Esophagus mucosa (tissue), 1 donor: ENCODE results near the gene VSIG10L2. TPM values are rescaled to one million over a fixed set of nuclear protein-coding genes. Genes with fewer than 3 reads are reported as not detected.
"Not testable (repeated sequence)": the region's sequence is repeated elsewhere in the genome, so short reads cannot be mapped to it uniquely, and the experiment has no call there.

Experiments used
- ATAC-seq: fragments of 200-7000 bp; cut with Tn5 transposase; one replicate; pipeline ENCODE4 v1.9.1; 2020
- total RNA-seq: library from RNA; stranded (reverse); gene quantifications from one replicate; pipeline ENCODE4 v1.2.4, GENCODE V29; 2023
- donor health status: DM: yes; HTN: yes; CAD: no.

The VSIG10L2 gene
- total RNA-seq, 1 donor from 2014 or later: not detected

DNA sequence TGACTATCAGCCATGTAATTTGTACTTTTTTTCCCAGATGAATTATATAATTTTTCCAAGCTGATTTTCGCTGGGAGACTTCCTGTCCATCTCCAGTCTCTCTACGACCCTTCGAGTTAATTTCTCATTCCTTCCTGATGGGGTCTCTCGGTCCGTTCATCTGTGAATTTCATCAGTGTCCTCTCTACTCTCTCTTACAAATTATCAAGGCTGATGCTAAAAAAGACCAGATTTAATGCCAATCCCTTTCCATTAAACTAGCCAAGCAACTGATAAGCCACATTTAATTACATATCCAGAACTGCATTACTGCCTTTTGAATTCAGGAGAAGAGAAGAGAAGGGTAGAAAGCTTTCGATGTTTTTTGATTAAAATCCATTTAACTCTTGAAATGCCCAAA, 25.8 kb downstream of the VSIG10L2 start:
- no peak for ATAC-seq

DNA sequence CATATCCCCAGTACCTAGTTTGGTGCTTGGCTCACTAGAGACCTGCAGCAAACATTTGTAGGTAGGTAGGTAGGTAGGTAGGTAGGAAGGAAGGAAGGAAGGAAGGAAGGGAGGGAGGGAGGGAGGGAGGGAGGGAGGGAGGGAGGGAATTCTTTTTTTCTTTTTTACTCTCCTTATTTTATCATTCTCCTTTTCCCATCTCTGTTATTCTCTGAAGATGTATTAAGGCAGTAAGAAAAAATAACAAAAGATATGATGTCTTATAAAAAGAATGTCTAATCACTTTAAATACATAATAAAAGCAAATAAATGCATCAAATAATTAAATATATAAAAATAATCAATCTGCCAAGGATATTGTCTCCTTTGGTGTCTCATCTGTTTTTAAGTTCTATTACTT, 28.4 kb downstream of the VSIG10L2 start:
- ATAC-seq: no peak

DNA sequence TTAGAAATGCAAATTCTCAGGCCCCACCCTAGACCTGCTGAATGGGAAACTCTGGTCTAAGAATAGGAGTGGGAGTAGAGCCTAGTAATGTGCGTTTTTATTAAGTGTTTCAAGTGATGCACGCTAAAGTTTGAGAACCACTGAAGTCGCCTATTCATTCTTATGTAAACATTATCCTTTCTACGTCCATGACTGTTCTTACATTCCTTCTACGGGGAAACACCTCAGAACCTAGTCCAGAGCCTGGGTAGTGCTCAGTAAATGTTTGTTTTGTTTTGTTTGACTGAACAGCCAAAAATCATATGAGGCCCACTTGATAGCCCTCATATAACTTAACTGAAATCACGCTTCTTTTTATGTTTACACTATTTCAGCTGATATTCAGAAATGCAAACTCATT, 29.8 kb downstream of the VSIG10L2 start:
- no peak for ATAC-seq

DNA sequence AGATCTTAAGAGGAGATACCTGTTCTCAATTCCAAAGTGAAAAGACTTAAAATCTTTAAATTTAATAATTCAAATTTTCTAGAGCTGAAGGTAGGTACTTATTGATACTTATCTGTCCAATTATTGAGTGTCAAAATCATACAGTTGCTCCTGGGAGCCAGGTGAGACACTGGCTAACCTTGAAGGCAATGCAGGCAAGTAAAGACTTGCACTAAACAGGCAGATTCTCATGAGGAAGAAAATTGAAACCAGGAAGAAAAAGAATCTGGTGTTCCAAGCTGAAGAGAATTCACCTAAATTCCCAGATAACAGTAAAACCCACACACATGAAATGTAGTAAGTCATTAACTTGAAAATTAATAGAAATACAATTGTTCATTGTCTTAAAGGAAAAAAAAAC, 30.3 kb downstream of the VSIG10L2 start:
- ATAC-seq: peak; percentile 48

DNA sequence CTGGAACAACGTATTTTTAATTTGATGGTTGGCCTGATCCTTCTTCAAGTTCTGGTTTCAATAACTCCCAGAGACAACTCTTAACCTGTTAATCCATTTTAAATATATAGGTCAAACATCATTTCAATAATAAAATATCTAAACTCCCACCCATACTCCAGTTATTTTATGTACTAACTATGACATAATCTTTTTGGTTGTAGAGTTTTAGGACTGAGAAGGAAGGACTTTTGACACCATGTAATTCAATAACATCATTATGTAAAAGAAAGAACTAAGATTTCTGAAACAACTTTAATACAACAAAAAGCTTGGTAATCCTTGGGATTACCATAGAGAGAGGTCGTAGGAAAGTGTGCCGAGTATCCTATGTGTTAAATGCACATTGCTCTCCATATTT, 31.5 kb downstream of the VSIG10L2 start:
- ATAC-seq: no peak

DNA sequence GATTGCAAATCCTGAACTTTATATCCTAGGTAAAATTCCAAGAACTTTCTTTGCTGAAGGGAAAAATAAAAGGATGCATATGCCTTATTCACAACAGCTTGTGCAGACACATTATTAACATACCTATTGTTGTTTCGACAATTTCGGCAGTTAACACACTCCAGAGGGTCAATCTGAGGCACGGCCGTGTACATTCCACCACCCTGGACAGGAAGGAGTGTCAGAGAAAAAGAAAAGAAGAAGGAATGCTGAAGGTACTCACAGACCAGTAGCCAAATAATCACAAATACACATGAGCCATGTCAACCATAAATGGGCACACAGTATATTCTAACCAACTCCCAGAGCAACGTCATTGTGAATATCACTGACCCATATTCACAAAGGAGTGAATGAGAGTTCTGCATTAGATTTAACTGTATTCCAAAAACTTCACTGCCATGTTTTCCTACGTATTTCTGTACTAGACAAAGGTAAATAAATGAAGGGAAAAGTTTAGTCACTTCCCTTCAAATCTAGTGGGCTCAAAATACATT, 32.4 kb downstream of the VSIG10L2 start:
- no peak for ATAC-seq

GRCh38 chr11:125978778-125979407, 33.0 kb downstream of the VSIG10L2 start:
- ATAC-seq: no peak

- no peak for ATAC-seq
Observed at GRCh38 chr11:125979511-125979910, 33.7 kb downstream of the VSIG10L2 start.

DNA sequence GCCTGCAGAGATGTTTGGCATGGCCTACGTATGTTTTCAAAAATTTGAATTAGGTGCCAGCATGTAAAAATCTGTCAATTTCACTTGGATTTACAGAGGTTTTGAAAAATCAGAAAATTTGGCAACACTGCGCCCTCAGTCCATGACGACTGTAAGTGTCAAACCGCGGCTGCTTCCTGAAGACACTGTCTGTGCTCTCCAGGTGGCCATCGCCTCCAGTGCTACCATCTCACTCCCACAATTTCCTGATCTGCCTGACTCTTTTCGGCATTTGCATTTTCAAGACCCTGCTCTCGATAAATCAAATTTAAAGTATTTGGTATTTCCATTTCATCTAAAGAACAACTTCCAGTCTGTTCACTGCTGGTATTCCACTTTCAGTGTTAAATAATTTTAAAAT, 34.6 kb downstream of the VSIG10L2 start:
- ATAC-seq: no peak

DNA sequence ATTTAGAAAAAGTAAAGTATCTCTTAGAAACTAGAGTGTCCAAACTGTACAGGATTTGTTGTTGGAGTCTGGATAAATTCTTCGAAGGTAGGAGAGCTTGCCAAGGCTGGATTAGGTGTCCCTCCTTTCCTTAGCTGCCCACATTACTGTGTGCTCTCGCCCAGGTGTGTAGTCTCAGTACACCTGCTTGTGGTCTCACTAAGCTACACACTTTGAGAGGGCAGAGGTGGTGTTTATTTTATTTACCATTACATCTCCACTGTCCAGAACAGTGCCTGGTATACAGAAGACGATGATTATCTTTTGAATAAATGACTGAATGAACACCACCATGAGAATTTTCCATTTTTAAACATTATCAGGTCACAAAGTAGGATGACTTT, 36.5 kb downstream of the VSIG10L2 start:
- ATAC-seq: no peak

- not testable (repeated sequence) for ATAC-seq
Observed at GRCh38 chr11:125985956-125986355, 40.1 kb downstream of the VSIG10L2 start.

DNA sequence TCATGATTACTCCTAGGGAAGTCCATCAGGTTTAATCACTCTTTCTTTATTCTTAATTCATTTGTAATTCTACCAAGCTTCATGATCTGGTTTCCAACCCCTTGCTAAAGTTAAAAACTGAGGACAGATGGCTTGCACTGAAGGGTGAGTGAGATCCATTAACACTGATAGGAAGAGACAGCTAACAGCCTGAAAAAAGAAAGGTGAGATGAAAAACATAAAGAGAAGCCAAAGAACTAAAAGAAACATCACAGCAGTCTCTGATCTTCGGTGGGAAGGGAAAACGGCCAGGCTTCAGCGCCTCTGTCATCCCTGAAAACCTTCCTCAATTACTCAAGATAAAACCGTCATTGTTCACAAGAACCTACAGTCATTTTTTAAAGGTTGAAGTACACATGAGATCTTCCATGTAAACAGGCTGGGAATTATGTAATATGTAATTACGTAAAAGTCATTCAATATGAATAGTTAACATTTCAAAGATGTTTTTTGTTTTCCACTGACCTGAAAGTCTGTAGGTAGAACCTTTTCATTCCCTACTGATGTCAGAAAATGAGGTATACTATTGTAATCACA, 41.3 kb downstream of the VSIG10L2 start:
- ATAC-seq: no peak

DNA sequence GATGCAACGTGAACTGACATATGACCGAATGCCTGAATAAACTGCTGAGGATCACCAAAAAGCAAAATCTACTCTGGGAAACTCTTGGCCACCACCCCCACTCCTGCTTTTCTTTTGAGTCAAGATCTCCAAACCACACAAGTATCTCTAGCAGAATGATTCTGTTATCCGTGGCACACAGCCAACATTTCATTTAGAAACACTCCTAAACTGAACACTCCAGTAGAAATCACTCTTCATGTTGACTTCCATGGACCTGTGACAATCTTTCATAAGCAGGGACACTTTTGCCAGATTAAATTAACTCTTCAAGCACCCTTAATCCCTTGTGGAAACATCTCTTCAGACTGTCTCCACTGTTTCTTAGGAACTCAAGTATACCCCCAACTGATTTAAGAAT, 44.4 kb downstream of the VSIG10L2 start:
- ATAC-seq: no peak

GRCh38 chr11:125992893-125993292, 47.0 kb downstream of the VSIG10L2 start:
- ATAC-seq: no peak

GRCh38 chr11:125994509-125994908, 48.7 kb downstream of the VSIG10L2 start:
- ATAC-seq: no peak

GRCh38 chr11:125995313-125995712, 49.5 kb downstream of the VSIG10L2 start:
- ATAC-seq: no peak

DNA sequence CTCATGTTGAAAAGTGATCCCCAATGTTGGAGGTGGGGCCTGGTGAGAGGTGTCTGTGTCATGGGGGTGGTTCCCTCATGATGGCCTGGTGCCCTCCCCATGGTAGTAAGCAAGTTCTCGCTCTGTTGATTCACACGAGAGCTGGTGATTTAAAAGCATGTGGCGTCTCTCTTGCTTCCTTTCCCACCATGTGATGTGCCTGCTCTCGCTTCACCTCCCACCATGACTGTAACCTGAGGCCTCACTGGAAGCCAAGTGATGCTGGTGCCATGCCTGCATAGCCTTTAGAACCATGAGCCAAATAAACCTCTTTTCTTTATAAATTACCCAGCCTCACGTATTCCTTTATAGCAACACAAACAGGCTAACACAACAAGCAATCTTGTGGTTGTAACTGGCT, 52.4 kb downstream of the VSIG10L2 start:
- no peak for ATAC-seq

- ATAC-seq: no peak
Observed at GRCh38 chr11:125999234-125999880, 53.5 kb downstream of the VSIG10L2 start.

GRCh38 chr11:126002181-126002580, 56.3 kb downstream of the VSIG10L2 start:
- ATAC-seq: no peak

Other genes starting within 250 kb of the VSIG10L2 start
- not detected for gene PATE1, start 199.8 kb upstream of the VSIG10L2 start, total RNA-seq
- gene PATE2, start 167.2 kb upstream of the VSIG10L2 start, total RNA-seq: not detected
- gene PATE3, start 157.9 kb upstream of the VSIG10L2 start, total RNA-seq: not detected
- gene PATE4, start 112.7 kb upstream of the VSIG10L2 start, total RNA-seq: not detected
- gene HYLS1, start 58.4 kb upstream of the VSIG10L2 start, total RNA-seq: 4.6 TPM
- gene PUS3, start 42.8 kb upstream of the VSIG10L2 start, total RNA-seq: 5.3 TPM
- gene DDX25, start 41.5 kb upstream of the VSIG10L2 start, total RNA-seq: not detected
- gene CDON, start 116.8 kb downstream of the VSIG10L2 start, total RNA-seq: 2.4 TPM